Type B pancreatic cell (in vitro differentiated cells): ENCODE data around the gene TPST1. TPM values are rescaled to one million over a fixed set of nuclear protein-coding genes. Genes with fewer than 3 reads are reported as not detected.

Source experiments
- DNase-seq: peaks from one replicate; pipeline ENCODE4 v3.0.0; 2021; ENCODE audit warnings: mixed read lengths; ENCODE audit not compliant: unreplicated experiment; ENCODE audit errors: extremely low spot score
- H3K27ac Mint-ChIP-seq: 2 replicates; pipeline ENCODE4 v1.8.0; 2021; ENCODE audit warnings: mild to moderate bottlenecking, mixed read lengths
- H3K27me3 Mint-ChIP-seq: 2 replicates; pipeline ENCODE4 v1.8.0; 2021; ENCODE audit warnings: mixed read lengths
- H3K36me3 Mint-ChIP-seq: 2 replicates; pipeline ENCODE4 v1.8.0; 2021; ENCODE audit warnings: mixed read lengths
- H3K4me1 Mint-ChIP-seq: one replicate; pipeline ENCODE4 v1.8.0; 2021; ENCODE audit warnings: mixed read lengths; ENCODE audit not compliant: unreplicated experiment
- H3K4me3 Mint-ChIP-seq: 2 replicates; pipeline ENCODE4 v1.8.0; 2021; ENCODE audit warnings: mild to moderate bottlenecking, mixed read lengths
- H3K9me3 Mint-ChIP-seq: 2 replicates; pipeline ENCODE4 v1.8.0; 2021; ENCODE audit warnings: mixed read lengths
- CTCF ChIP-seq: fragments of 200-600 bp; sonication (generic); conservative IDR thresholded peaks from 2 replicates; pipeline ENCODE4 v1.5.0; 2021; ENCODE audit warnings: antibody characterized with exemption, mild to moderate bottlenecking
- total RNA-seq: library from RNA; stranded (reverse); gene quantifications from 2 replicates; pipeline ENCODE4 v1.2.1, GENCODE V29; 2021; ENCODE audit warnings: low replicate concordance

The TPST1 gene
- total RNA-seq, 1 donor from 2014 or later: 26.9 TPM

DNA sequence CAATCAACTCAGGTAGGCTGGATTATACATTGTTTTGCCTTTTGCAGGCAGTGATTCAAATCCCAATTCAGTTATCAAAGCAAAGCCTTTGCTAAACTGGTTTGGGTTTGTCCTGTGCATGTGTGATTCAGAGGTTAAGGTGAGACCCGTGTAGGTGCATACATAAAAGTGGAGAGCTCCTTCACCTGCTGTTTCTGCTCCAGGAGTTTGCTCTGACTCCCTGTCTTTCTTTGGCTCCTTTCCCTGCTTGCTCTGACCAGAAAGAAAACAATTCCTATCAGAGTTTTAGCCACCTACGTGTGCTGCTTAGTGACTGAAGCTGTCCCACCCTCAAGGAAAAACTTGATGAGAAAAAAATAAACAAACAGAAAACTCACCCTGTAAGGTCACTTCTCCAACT, 101.1 kb downstream of the TPST1 start:
- DNase-seq: no peak
- Mint-ChIP-seq H3K36me3 (no peaks in the 10 kb centered on the region), H3K27ac (peak overlapping the region; percentile 69), H3K9me3 (no peaks in the 10 kb centered on the region), H3K4me1 (peaks cover 31% of the 10 kb centered on the region), H3K27me3 (no peaks in the 10 kb centered on the region), H3K4me3 (no peak overlapping the region)
- TF ChIP-seq CTCF: no peak

DNA sequence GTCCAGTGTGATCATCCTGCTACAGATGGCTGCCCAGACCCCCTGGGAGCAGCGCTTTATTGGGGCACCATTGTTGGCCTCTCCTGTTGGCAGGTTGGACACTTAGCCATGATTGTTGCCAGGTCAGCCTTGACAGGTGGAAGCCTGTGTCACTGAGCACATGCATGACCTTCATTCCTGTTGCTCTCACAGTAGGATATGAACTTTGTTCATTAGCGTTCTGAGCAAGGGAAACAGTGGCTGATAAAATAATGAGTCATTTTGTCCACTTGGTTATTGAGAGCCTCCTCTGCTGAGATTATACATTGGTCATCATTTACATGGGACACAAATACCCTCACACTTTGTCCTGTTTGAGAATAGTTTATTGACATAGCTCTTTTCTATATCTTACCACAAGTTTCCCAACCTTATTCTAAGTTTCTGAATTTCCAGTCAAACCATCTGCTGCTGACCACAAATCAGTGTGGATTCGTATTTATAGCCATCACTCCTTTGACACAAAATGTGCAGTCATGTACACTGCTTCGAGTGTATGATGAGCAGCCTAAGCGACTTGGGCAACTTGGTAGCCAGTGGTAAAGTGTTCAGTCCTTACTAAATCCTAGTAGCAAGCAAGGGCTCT, 102.6 kb downstream of the TPST1 start:
- Mint-ChIP-seq H3K27ac (no peak overlapping the region), H3K36me3 (no peaks in the 10 kb centered on the region), H3K9me3 (no peaks in the 10 kb centered on the region), H3K27me3 (no peaks in the 10 kb centered on the region), H3K4me1 (peaks cover 20% of the 10 kb centered on the region), H3K4me3 (no peak overlapping the region)
- no peak for DNase-seq
- TF ChIP-seq CTCF: no peak

DNA sequence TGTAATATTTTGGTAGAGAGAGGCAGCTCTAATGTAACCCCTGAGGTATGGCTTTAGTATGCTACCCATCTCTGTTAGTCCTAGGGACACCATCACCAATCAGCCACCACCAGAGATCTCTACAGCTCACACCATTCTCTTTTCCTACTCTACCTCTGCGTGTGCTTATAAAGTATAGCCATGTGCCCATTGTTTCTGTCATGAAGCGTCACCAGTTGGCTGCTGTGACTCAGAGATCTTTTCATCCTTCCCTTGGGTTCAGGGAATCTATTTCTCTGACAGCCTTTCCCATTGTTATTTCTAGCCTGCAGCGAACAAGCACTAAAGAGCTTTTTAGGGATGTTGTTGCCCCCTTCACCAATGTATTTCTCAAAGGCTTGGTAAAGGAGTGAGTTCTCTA, 103.3 kb downstream of the TPST1 start:
- TF ChIP-seq CTCF: no peak
- H3K4me1 Mint-ChIP-seq: peaks cover 16% of the 10 kb centered on the region
- H3K36me3 Mint-ChIP-seq: no peaks in the 10 kb centered on the region
- no peak overlapping the region for H3K4me3 Mint-ChIP-seq
- H3K27me3 Mint-ChIP-seq: no peaks in the 10 kb centered on the region
- H3K9me3 Mint-ChIP-seq: no peaks in the 10 kb centered on the region
- no peak overlapping the region for H3K27ac Mint-ChIP-seq
- no peak for DNase-seq

- Mint-ChIP-seq H3K27me3 (no peaks in the 10 kb centered on the region), H3K36me3 (no peaks in the 10 kb centered on the region), H3K9me3 (peaks cover 4% of the 10 kb centered on the region), H3K27ac (no peak overlapping the region), H3K4me1 (peaks cover 9% of the 10 kb centered on the region), H3K4me3 (no peak overlapping the region)
- TF ChIP-seq CTCF: no peak
- DNase-seq: no peak
Measured at GRCh38 chr7:66310620-66311019, 105.5 kb downstream of the TPST1 start.

- TF ChIP-seq CTCF: no peak
- Mint-ChIP-seq H3K4me3 (no peak overlapping the region), H3K27ac (no peak overlapping the region), H3K27me3 (no peaks in the 10 kb centered on the region), H3K9me3 (peaks cover 4% of the 10 kb centered on the region), H3K36me3 (peaks cover 3% of the 10 kb centered on the region), H3K4me1 (no peaks in the 10 kb centered on the region)
- DNase-seq: no peak
Measured at GRCh38 chr7:66313886-66314568, 108.9 kb downstream of the TPST1 start.
